Measurements from ENCODE around the gene PRPSAP1. TPM values are rescaled to one million over a fixed set of nuclear protein-coding genes. Genes with fewer than 3 reads are reported as not detected.

Gene PRPSAP1
- total RNA-seq, 1 experiment from 2014 or later, result 42.6 TPM

DNA sequence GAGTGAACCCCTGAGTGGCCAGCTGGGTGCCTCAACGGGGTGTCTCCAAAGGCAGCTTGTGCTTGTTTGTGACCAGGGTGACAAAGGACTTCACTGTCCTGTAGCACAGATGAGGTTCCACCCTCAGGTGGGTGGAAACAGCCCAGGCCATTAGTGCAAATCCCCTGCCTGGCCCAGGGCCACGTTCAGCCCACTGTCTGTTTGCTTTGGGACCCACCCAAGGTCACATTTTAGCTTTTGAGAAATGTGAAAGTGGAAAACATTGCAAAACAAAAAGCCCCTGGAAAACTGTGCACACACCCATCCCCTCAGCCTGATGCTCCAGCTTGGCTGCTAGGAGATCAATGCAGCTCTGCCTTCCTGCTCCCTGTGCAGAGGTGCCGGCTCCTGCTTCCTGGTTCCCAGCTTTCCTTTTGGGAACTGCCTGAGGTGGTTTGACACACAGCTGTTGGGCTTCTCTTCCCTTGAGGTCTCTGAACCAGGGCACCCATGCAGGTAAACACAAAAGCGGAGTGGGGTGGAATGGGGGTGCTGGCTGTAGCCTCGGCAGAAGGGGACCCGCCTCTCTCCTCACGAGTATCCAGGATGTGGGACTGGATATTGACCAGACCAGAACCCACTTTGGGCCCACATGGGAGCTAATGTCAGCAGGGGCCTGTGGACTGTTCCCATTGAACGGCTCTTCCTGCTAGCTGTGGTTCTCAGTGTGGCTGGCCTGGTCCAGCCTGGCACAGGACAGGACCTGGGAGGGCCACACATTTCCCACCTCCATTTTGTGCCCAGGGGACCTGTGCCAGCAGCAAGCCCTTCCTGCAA is 22.8 kb upstream of the PRPSAP1 start:
- intact Hi-C loops (cut with micrococcal nuclease; ENCODE audit: unreplicated experiment), result no loop called here
- H3K27me3 Mint-ChIP-seq (ENCODE audit: unreplicated experiment), result peaks cover 9% of the 10 kb centered on the region
- DNase-seq, result no peak
- no peak overlapping the region for H3K4me3 Mint-ChIP-seq (ENCODE audit: low read depth, unreplicated experiment)
- CTCF ChIA-PET, result interaction anchor here (0.6 to 1.3 kb wide), 3 partner anchors 12 to 574 kb away, joined by 3 to 5 read pairs (median 4); no protein-coding TSS in a partner anchor
- H3K27ac Mint-ChIP-seq (ENCODE audit: unreplicated experiment), result no peak overlapping the region
- no TSS peak for BruUV-seq (replicated peaks)
- TF ChIP-seq, protein P1, sequence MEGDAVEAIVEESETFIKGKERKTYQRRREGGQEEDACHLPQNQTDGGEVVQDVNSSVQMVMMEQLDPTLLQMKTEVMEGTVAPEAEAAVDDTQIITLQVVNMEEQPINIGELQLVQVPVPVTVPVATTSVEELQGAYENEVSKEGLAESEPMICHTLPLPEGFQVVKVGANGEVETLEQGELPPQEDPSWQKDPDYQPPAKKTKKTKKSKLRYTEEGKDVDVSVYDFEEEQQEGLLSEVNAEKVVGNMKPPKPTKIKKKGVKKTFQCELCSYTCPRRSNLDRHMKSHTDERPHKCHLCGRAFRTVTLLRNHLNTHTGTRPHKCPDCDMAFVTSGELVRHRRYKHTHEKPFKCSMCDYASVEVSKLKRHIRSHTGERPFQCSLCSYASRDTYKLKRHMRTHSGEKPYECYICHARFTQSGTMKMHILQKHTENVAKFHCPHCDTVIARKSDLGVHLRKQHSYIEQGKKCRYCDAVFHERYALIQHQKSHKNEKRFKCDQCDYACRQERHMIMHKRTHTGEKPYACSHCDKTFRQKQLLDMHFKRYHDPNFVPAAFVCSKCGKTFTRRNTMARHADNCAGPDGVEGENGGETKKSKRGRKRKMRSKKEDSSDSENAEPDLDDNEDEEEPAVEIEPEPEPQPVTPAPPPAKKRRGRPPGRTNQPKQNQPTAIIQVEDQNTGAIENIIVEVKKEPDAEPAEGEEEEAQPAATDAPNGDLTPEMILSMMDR (IDR thresholded peaks at IDR 0.05; ENCODE audit: unreplicated experiment), result no peak
- no peaks in the 10 kb centered on the region for H3K36me3 Mint-ChIP-seq (ENCODE audit: insufficient read depth, unreplicated experiment)
- no peaks in the 10 kb centered on the region for H3K9me3 Mint-ChIP-seq (ENCODE audit: low read depth, unreplicated experiment)
- peaks cover 8% of the 10 kb centered on the region for H3K4me1 Mint-ChIP-seq (ENCODE audit: low read depth, unreplicated experiment)

DNA sequence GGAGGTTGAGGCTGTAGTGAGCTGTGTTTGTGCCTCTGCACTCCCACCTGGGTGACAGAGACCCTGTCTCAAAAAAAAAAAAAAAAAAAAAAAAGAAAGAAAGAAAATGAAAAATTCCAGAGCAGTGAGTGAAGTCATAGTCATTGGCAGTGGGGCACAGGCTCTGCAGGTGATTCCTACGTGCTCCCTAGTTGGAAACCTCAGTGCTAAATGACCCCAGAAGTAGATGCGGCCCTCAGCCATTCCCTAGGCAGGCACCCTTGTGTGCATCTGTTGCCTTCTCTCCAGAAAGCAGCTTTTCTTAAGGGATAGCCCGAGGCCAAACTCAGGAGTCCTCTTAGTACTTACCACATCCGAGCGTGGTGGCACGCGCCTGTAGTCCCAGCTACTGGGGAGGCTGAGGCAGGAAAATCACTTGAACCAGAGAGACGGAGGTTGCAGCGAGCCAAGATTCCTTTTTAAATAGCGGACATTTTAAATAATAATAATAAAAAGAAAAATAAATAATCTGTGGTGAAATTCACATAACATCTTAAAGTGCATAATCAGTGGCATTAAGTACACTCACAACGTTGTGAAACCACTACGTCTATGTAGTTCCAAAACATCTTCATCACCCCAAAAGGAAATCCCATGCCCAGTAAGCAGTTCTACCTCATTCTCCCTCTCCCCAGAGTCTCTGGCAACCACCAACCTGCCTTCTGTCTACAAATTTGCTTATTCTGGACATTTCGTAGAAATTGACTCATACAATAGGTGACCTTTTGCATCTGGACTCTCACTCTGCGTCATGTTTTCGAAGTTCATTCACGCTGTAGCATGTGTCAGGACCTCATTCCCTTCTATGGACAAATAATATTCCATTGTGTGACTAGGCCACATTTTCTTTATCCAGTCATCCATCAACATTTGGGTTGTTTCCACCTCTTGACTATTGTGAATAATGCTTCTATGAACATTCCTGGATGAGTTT is 18.2 kb upstream of the PRPSAP1 start:
- H3K4me1 Mint-ChIP-seq (ENCODE audit: low read depth, unreplicated experiment), result peaks cover 17% of the 10 kb centered on the region
- TF ChIP-seq, protein P1 (IDR thresholded peaks at IDR 0.05; ENCODE audit: unreplicated experiment), result no peak
- no peak for DNase-seq
- no peaks in the 10 kb centered on the region for H3K9me3 Mint-ChIP-seq (ENCODE audit: low read depth, unreplicated experiment)
- intact Hi-C loops (cut with micrococcal nuclease; ENCODE audit: unreplicated experiment), result no loop called here
- CTCF ChIA-PET, result interaction anchor here (0.6 to 0.7 kb wide), 3 partner anchors 23 to 342 kb away, joined by 3 to 6 read pairs (median 3); no protein-coding TSS in a partner anchor
- H3K27ac Mint-ChIP-seq (ENCODE audit: unreplicated experiment), result no peak overlapping the region
- H3K36me3 Mint-ChIP-seq (ENCODE audit: insufficient read depth, unreplicated experiment), result no peaks in the 10 kb centered on the region
- no TSS peak for BruUV-seq (replicated peaks)
- H3K27me3 Mint-ChIP-seq (ENCODE audit: unreplicated experiment), result no peaks in the 10 kb centered on the region
- H3K4me3 Mint-ChIP-seq (ENCODE audit: low read depth, unreplicated experiment), result no peak overlapping the region

DNA sequence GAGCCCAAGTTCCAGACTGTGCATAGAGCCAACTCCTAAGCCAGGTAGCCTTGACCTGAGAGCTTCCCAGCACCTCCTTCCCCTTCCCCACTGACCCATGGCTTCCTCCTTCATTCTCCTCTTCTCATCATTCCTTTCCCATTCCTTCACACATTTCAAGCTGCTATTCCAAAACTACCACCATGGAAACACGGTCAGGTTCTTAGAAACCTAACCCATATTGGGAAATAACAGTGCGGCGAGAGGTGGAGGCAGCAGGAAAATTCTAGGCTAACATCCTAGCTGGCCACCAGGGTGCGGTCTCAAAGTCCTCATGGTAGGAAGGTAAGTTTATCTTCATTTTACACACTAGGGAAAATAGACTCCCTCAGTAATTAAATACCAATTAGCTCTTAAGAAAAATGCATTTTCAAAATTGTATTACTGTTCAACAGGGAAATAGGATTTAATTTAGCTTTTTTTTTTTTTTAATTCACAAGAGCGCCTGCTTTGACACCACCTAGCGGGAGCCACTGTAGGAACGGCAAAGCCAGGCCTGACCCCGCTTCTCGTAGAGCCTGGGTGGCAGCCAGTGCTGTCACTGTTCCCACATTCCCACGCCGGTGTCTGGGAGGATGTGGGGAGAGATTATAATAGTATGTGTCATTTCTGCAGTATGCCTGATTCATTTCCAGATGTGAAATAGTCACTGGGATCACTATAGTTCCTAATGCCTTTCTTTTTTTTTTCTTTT is 16.7 kb upstream of the PRPSAP1 start:
- no peak overlapping the region for H3K27ac Mint-ChIP-seq (ENCODE audit: unreplicated experiment)
- no peaks in the 10 kb centered on the region for H3K36me3 Mint-ChIP-seq (ENCODE audit: insufficient read depth, unreplicated experiment)
- no peaks in the 10 kb centered on the region for H3K27me3 Mint-ChIP-seq (ENCODE audit: unreplicated experiment)
- TF ChIP-seq, protein P1 (IDR thresholded peaks at IDR 0.05; ENCODE audit: unreplicated experiment), result peak; percentile 72
- intact Hi-C loops (cut with micrococcal nuclease; ENCODE audit: unreplicated experiment), result no loop called here
- peak; percentile 47 for DNase-seq
- BruUV-seq (replicated peaks), result no TSS peak
- CTCF ChIA-PET, result interaction anchor here (0.5 to 1.7 kb wide), 9 partner anchors 10 to 107 kb away, joined by 3 to 12 read pairs (median 7); partner anchors contain the start of genes PRPSAP1 and SPHK1
- H3K4me1 Mint-ChIP-seq (ENCODE audit: low read depth, unreplicated experiment), result peaks cover 9% of the 10 kb centered on the region
- H3K9me3 Mint-ChIP-seq (ENCODE audit: low read depth, unreplicated experiment), result no peaks in the 10 kb centered on the region
- no peak overlapping the region for H3K4me3 Mint-ChIP-seq (ENCODE audit: low read depth, unreplicated experiment)

DNA sequence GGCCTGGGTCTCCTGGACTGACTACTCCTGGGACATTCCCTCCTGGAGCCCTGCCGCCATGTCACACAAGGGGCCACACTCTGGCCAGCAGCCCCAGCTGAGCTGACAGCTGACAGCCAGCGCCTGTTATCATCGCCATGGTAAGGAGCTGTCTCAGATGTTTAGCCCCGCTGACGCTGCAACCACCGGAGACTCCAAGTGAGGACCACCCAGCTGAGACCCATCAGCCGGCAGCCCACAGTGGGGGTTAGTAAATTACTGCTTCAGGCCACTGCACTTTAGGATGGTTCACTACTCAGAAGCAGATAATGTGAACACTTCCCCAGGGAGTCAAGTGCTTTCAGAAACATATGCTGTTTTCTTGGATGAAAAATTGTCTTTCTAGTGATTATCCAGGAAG is 16.1 kb upstream of the PRPSAP1 start:
- BruUV-seq (replicated peaks), result no TSS peak
- Mint-ChIP-seq H3K4me1 (ENCODE audit: low read depth, unreplicated experiment) (peaks cover 9% of the 10 kb centered on the region), H3K36me3 (ENCODE audit: insufficient read depth, unreplicated experiment) (no peaks in the 10 kb centered on the region), H3K4me3 (ENCODE audit: low read depth, unreplicated experiment) (no peak overlapping the region), H3K9me3 (ENCODE audit: low read depth, unreplicated experiment) (no peaks in the 10 kb centered on the region), H3K27ac (ENCODE audit: unreplicated experiment) (no peak overlapping the region), H3K27me3 (ENCODE audit: unreplicated experiment) (no peaks in the 10 kb centered on the region)
- CTCF ChIA-PET, result interaction anchor here (0.6 to 1.7 kb wide), 9 partner anchors 11 to 390 kb away, joined by 3 to 12 read pairs (median 7); partner anchors contain the start of genes PRPSAP1 and SPHK1
- no peak for DNase-seq
- TF ChIP-seq, protein P1 (IDR thresholded peaks at IDR 0.05; ENCODE audit: unreplicated experiment), result no peak
- intact Hi-C loops (cut with micrococcal nuclease; ENCODE audit: unreplicated experiment), result no loop called here
